T-helper 17 cell (primary cell): ENCODE measurements around the gene FHOD3. TPM values are rescaled to one million over a fixed set of nuclear protein-coding genes. Genes with fewer than 3 reads are reported as not detected.

ENCODE experiments used
- ATAC-seq: fragments of 150-1000 bp; cut with Tn5 transposase; 2 replicates; pipeline ENCODE4 v1.10.0; 2021; ENCODE audit warnings: mild to moderate bottlenecking, moderate library complexity
- DNase-seq, 3 donors: peaks; one replicate each; pipeline versions ENCODE4 v3.0.0 to v3.0.0-alpha.2; 2020 to 2021
- H3K9me3 ChIP-seq: one replicate; pipeline ENCODE4 v1.7.0; 2013; ENCODE audit warnings: low read length, mild to moderate bottlenecking; ENCODE audit not compliant: control insufficient read depth, poor library complexity, severe bottlenecking
- H3K27ac Mint-ChIP-seq: one replicate; pipeline ENCODE4 v1.8.0; 2022; ENCODE audit warnings: mild to moderate bottlenecking, moderate library complexity, mixed read lengths
- H3K27me3 Mint-ChIP-seq: one replicate; pipeline ENCODE4 v1.8.0; 2022; ENCODE audit warnings: mixed read lengths
- H3K36me3 Mint-ChIP-seq: one replicate; pipeline ENCODE4 v1.8.0; 2022; ENCODE audit warnings: low read depth, mixed read lengths
- H3K4me1 Mint-ChIP-seq: one replicate; pipeline ENCODE4 v1.8.0; 2022; ENCODE audit warnings: mild to moderate bottlenecking, mixed read lengths
- H3K4me3 Mint-ChIP-seq: one replicate; pipeline ENCODE4 v1.8.0; 2022; ENCODE audit warnings: mild to moderate bottlenecking, moderate library complexity, mixed read lengths
- total RNA-seq, 4 donors: library from RNA in 2 of 4; stranded (reverse) in 2 of 4; gene quantifications; one replicate each; pipeline ENCODE4 v1.2.3 and lab custom pipeline; 2022 to 2026

FHOD3 gene
- total RNA-seq, 2 donors from 2014 or later, result not detected

- peaks cover 27% of the 10 kb centered on the region for H3K27me3 Mint-ChIP-seq
Measured at GRCh38 chr18:36559149-36559857, 261.8 kb downstream of the FHOD3 start.

GRCh38 chr18:36560187-36560586 is 262.7 kb downstream of the FHOD3 start:
- no peaks in the 10 kb centered on the region for H3K9me3 ChIP-seq
- Mint-ChIP-seq H3K27me3 (peaks cover 35% of the 10 kb centered on the region), H3K27ac (no peak overlapping the region), H3K4me3 (no peak overlapping the region), H3K36me3 (no peaks in the 10 kb centered on the region), H3K4me1 (no peaks in the 10 kb centered on the region)
- DNase-seq, result no peak
- no peak for ATAC-seq

More at GRCh38 chr18:36559149-36559857, 261.8 kb downstream of the FHOD3 start:
- Mint-ChIP-seq H3K27ac (no peak overlapping the region), H3K36me3 (no peaks in the 10 kb centered on the region), H3K4me3 (no peak overlapping the region), H3K4me1 (no peaks in the 10 kb centered on the region)
- DNase-seq (no peak), ATAC-seq (no peak)
- H3K9me3 ChIP-seq, result no peaks in the 10 kb centered on the region

GRCh38 chr18:36561046-36561445 is 263.5 kb downstream of the FHOD3 start:
- DNase-seq (no peak), ATAC-seq (no peak)
- Mint-ChIP-seq H3K27me3 (peaks cover 42% of the 10 kb centered on the region), H3K4me1 (no peaks in the 10 kb centered on the region), H3K36me3 (no peaks in the 10 kb centered on the region), H3K27ac (no peak overlapping the region), H3K4me3 (no peak overlapping the region)
- H3K9me3 ChIP-seq, result no peaks in the 10 kb centered on the region

- no peaks in the 10 kb centered on the region for H3K9me3 ChIP-seq
- DNase-seq (no peak), ATAC-seq (no peak)
- H3K36me3 Mint-ChIP-seq, result no peaks in the 10 kb centered on the region
- no peaks in the 10 kb centered on the region for H3K4me1 Mint-ChIP-seq
- peaks cover 43% of the 10 kb centered on the region for H3K27me3 Mint-ChIP-seq
- no peak overlapping the region for H3K27ac Mint-ChIP-seq
- no peak overlapping the region for H3K4me3 Mint-ChIP-seq
Measured at GRCh38 chr18:36564841-36565240, 267.3 kb downstream of the FHOD3 start.

GRCh38 chr18:36567800-36568199 is 270.3 kb downstream of the FHOD3 start:
- DNase-seq (no peak), ATAC-seq (no peak)
- Mint-ChIP-seq H3K27me3 (peaks cover 37% of the 10 kb centered on the region), H3K4me3 (no peak overlapping the region), H3K36me3 (no peaks in the 10 kb centered on the region), H3K27ac (no peak overlapping the region), H3K4me1 (no peaks in the 10 kb centered on the region)
- H3K9me3 ChIP-seq, result no peaks in the 10 kb centered on the region

GRCh38 chr18:36568487-36568886 is 271.0 kb downstream of the FHOD3 start:
- no peak for ATAC-seq
- no peaks in the 10 kb centered on the region for H3K4me1 Mint-ChIP-seq

GRCh38 chr18:36572135-36572856 is 274.8 kb downstream of the FHOD3 start:
- H3K4me1 Mint-ChIP-seq, result no peaks in the 10 kb centered on the region
- H3K36me3 Mint-ChIP-seq, result no peaks in the 10 kb centered on the region
- no peak for DNase-seq
- ATAC-seq, result no peak
- H3K9me3 ChIP-seq, result no peaks in the 10 kb centered on the region
- H3K27ac Mint-ChIP-seq, result no peak overlapping the region
- peaks cover 5% of the 10 kb centered on the region for H3K27me3 Mint-ChIP-seq
- H3K4me3 Mint-ChIP-seq, result no peak overlapping the region

More at GRCh38 chr18:36568487-36568886, 271.0 kb downstream of the FHOD3 start:
- DNase-seq, result no peak
- H3K4me3 Mint-ChIP-seq, result no peak overlapping the region
- no peaks in the 10 kb centered on the region for H3K9me3 ChIP-seq
- H3K36me3 Mint-ChIP-seq, result no peaks in the 10 kb centered on the region
- no peak overlapping the region for H3K27ac Mint-ChIP-seq
- H3K27me3 Mint-ChIP-seq, result peaks cover 34% of the 10 kb centered on the region

GRCh38 chr18:36576339-36576738 is 278.8 kb downstream of the FHOD3 start:
- Mint-ChIP-seq H3K36me3 (no peaks in the 10 kb centered on the region), H3K4me1 (peaks cover 4% of the 10 kb centered on the region), H3K27ac (no peak overlapping the region), H3K27me3 (peaks cover 10% of the 10 kb centered on the region), H3K4me3 (no peak overlapping the region)
- no peak for DNase-seq
- H3K9me3 ChIP-seq, result no peaks in the 10 kb centered on the region
- ATAC-seq, result no peak

GRCh38 chr18:36578871-36579710 is 281.6 kb downstream of the FHOD3 start:
- H3K9me3 ChIP-seq, result no peaks in the 10 kb centered on the region
- no peak overlapping the region for H3K27ac Mint-ChIP-seq
- H3K4me1 Mint-ChIP-seq, result peaks cover 4% of the 10 kb centered on the region
- no peak for DNase-seq
- H3K4me3 Mint-ChIP-seq, result no peak overlapping the region
- ATAC-seq, result no peak
- H3K36me3 Mint-ChIP-seq, result no peaks in the 10 kb centered on the region
- peaks cover 10% of the 10 kb centered on the region for H3K27me3 Mint-ChIP-seq

- no peak for ATAC-seq
- H3K27me3 Mint-ChIP-seq, result peaks cover 10% of the 10 kb centered on the region
- H3K4me1 Mint-ChIP-seq, result peaks cover 4% of the 10 kb centered on the region
- H3K9me3 ChIP-seq, result no peaks in the 10 kb centered on the region
- no peak overlapping the region for H3K4me3 Mint-ChIP-seq
- no peak overlapping the region for H3K27ac Mint-ChIP-seq
- no peak for DNase-seq
- no peaks in the 10 kb centered on the region for H3K36me3 Mint-ChIP-seq
Measured at GRCh38 chr18:36580266-36580665, 282.8 kb downstream of the FHOD3 start.

GRCh38 chr18:36580874-36581750 is 283.6 kb downstream of the FHOD3 start:
- DNase-seq (no peak), ATAC-seq (no peak)
- no peak overlapping the region for H3K4me3 Mint-ChIP-seq
- no peak overlapping the region for H3K27ac Mint-ChIP-seq
- peaks cover 4% of the 10 kb centered on the region for H3K4me1 Mint-ChIP-seq
- no peaks in the 10 kb centered on the region for H3K9me3 ChIP-seq
- peaks cover 10% of the 10 kb centered on the region for H3K27me3 Mint-ChIP-seq
- H3K36me3 Mint-ChIP-seq, result no peaks in the 10 kb centered on the region

GRCh38 chr18:36582988-36583745 is 285.7 kb downstream of the FHOD3 start:
- no peak overlapping the region for H3K4me3 Mint-ChIP-seq
- ATAC-seq, result peak; percentile 32
- no peaks in the 10 kb centered on the region for H3K36me3 Mint-ChIP-seq
- DNase-seq, result no peak
- no peaks in the 10 kb centered on the region for H3K9me3 ChIP-seq
- no peak overlapping the region for H3K27ac Mint-ChIP-seq
- peaks cover 5% of the 10 kb centered on the region for H3K27me3 Mint-ChIP-seq
- H3K4me1 Mint-ChIP-seq, result peaks cover 4% of the 10 kb centered on the region
